ENCODE measurements around the gene FILIP1. TPM values are rescaled to one million over a fixed set of nuclear protein-coding genes. Genes with fewer than 3 reads are reported as not detected.

Gene FILIP1
- total and polyA plus RNA-seq, 2 of the 4 experiments (the other 2 are of a cell fraction): under 0.01 to 0.03 TPM

DNA sequence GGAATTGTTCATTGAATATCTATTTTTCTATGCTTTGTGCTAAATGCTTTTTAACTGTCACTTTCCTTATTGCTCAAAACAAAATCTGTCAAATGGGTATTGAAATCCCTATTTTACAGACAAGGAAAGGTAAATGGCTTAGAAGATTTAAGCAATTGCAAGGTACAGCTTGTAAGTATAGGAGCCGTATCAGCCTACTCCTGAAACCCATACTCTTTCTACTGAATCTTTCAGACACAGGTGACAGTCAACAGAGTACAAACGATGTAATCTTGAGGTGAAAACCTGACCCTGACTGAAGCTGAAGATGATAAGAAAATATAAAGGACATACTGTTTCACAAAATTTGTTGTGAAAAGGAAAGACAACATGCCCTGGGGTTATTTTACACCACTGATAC lies 243.0 kb downstream of the FILIP1 start:
- H3K4ac ChIP-seq (ENCODE audit: low read depth, low read length): no peak overlapping the region
- no peak overlapping the region for H3K23ac ChIP-seq (ENCODE audit: low read depth, low read length)
- no peak overlapping the region for H2BK15ac ChIP-seq (ENCODE audit: low read depth, low read length)
- H3K36me3 ChIP-seq (ENCODE audit: control insufficient read depth, insufficient read depth, low read length): peaks cover 12% of the 10 kb centered on the region
- H3K27ac ChIP-seq (ENCODE audit: insufficient read depth, low read length): no peak overlapping the region
- POLR2A ChIA-PET (ENCODE audit: unreplicated experiment): no interaction called here
- intact Hi-C loops (cut with micrococcal nuclease): no loop called here
- ATAC-seq (ENCODE audit: low read depth) (no peak), DNase-seq (no peak)
- H2AK9ac ChIP-seq (replicated peaks; ENCODE audit: low read depth, low read length, poor library complexity): no peak overlapping the region
- H3K14ac ChIP-seq (replicated peaks; ENCODE audit: low read depth, low read length): no peak overlapping the region
- WGBS, 2 experiments (ENCODE audit: extremely low coverage in 2 of 2, insufficient read length in 1 of 2): no CpG with 5 or more reads among the region's 2 CpGs
- H2BK120ac ChIP-seq (ENCODE audit: low read depth, low read length): no peak overlapping the region
- H3K56ac ChIP-seq (ENCODE audit: extremely low read depth, insufficient read depth, low read length): no peak overlapping the region
- no peaks in the 10 kb centered on the region; the same call in 1 of the 2 replicates for H3K9me1 ChIP-seq (ENCODE audit: insufficient read depth, low read length)
- H2AK5ac ChIP-seq (ENCODE audit: low read depth, low read length): no peak overlapping the region
- peaks cover 7 to 12% of the 10 kb centered on the region in 2 experiments; a peak in 3 of 4 replicates for H3K79me1 ChIP-seq (ENCODE audit: low read depth in 1 of 2, low read length in 2 of 2)
- H2BK5ac ChIP-seq (ENCODE audit: low read depth, low read length, poor library complexity, severe bottlenecking): no peak overlapping the region
- H3K27me3 ChIP-seq (ENCODE audit: control insufficient read depth, insufficient read depth, low read length): no peaks in the 10 kb centered on the region
- no peak overlapping the region for H4K91ac ChIP-seq (ENCODE audit: insufficient read depth, low read depth, low read length)
- no peak overlapping the region for H4K8ac ChIP-seq (ENCODE audit: low read depth in 2 of 2, low read length in 2 of 2)
- no TSS peak for BruUV-seq (replicated peaks)
- CTCF ChIA-PET: no interaction called here
- no peaks in the 10 kb centered on the region for H3K9me3 ChIP-seq (ENCODE audit: control insufficient read depth, insufficient read depth, low read length)
- no peaks in the 10 kb centered on the region; the same call in 1 of the 2 replicates for H4K20me1 ChIP-seq (ENCODE audit: insufficient read depth, low read length)
- H2AFZ ChIP-seq (replicated peaks; ENCODE audit: low read length, poor library complexity): no peak overlapping the region
- in situ Hi-C loops (cut with MboI; ENCODE audit: low sequenced_read_pairs): no loop called here
- H4K5ac ChIP-seq (ENCODE audit: low read depth, low read length): no peak overlapping the region
- dilution Hi-C loops (cut with HindIII; ENCODE audit: low sequenced_read_pairs, unreplicated experiment): no loop called here
- no peaks in the 10 kb centered on the region for H3K4me1 ChIP-seq (ENCODE audit: control insufficient read depth, insufficient read depth, low read length)
- TF ChIP-seq CEBPB (IDR thresholded peaks at IDR 0.05; ENCODE audit: low read depth, low read length) (no peak), RFX5 (IDR thresholded peaks at IDR 0.05; ENCODE audit: low read depth, low read length) (no peak), MXI1 (IDR thresholded peaks at IDR 0.05; ENCODE audit: borderline replicate concordance, low read depth, low read length) (no peak), RCOR1 (IDR thresholded peaks at IDR 0.05; ENCODE audit: insufficient replicate concordance, low read length) (no peak)
- TF ChIP-seq, protein P1, sequence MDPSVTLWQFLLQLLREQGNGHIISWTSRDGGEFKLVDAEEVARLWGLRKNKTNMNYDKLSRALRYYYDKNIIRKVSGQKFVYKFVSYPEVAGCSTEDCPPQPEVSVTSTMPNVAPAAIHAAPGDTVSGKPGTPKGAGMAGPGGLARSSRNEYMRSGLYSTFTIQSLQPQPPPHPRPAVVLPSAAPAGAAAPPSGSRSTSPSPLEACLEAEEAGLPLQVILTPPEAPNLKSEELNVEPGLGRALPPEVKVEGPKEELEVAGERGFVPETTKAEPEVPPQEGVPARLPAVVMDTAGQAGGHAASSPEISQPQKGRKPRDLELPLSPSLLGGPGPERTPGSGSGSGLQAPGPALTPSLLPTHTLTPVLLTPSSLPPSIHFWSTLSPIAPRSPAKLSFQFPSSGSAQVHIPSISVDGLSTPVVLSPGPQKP (IDR thresholded peaks at IDR 0.05; ENCODE audit: borderline replicate concordance, low read depth, low read length): no peak
- TF ChIP-seq, protein P2, sequence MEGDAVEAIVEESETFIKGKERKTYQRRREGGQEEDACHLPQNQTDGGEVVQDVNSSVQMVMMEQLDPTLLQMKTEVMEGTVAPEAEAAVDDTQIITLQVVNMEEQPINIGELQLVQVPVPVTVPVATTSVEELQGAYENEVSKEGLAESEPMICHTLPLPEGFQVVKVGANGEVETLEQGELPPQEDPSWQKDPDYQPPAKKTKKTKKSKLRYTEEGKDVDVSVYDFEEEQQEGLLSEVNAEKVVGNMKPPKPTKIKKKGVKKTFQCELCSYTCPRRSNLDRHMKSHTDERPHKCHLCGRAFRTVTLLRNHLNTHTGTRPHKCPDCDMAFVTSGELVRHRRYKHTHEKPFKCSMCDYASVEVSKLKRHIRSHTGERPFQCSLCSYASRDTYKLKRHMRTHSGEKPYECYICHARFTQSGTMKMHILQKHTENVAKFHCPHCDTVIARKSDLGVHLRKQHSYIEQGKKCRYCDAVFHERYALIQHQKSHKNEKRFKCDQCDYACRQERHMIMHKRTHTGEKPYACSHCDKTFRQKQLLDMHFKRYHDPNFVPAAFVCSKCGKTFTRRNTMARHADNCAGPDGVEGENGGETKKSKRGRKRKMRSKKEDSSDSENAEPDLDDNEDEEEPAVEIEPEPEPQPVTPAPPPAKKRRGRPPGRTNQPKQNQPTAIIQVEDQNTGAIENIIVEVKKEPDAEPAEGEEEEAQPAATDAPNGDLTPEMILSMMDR (conservative IDR thresholded peaks at IDR 0.05; ENCODE audit: low read depth, low read length): no peak
- TF ChIP-seq, protein P3, sequence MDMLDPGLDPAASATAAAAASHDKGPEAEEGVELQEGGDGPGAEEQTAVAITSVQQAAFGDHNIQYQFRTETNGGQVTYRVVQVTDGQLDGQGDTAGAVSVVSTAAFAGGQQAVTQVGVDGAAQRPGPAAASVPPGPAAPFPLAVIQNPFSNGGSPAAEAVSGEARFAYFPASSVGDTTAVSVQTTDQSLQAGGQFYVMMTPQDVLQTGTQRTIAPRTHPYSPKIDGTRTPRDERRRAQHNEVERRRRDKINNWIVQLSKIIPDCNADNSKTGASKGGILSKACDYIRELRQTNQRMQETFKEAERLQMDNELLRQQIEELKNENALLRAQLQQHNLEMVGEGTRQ (IDR thresholded peaks at IDR 0.05; ENCODE audit: low read depth, low read length): no peak
- no peak overlapping the region for H3K18ac ChIP-seq (ENCODE audit: low read depth, low read length)
- H2BK20ac ChIP-seq (ENCODE audit: low read depth, low read length): no peak overlapping the region
- H3K9ac ChIP-seq (ENCODE audit: low read depth, low read length): no peak overlapping the region
- H3K4me2 ChIP-seq (ENCODE audit: low read depth, low read length): no peak overlapping the region
- no peak overlapping the region for H3K4me3 ChIP-seq (ENCODE audit: insufficient read depth, low read depth, low read length)

Measured in IMR-90 (cell line).